Naive thymus-derived CD4-positive, alpha-beta T cell (primary cell): ENCODE data around the gene AHI1. TPM values are rescaled to one million over a fixed set of nuclear protein-coding genes. Genes with fewer than 3 reads are reported as not detected.
A peak's percentile ranks its signal among the peaks of the same experiment; 100 is the strongest.

Experiments
- ATAC-seq: fragments of 150-1000 bp; cut with Tn5 transposase; 2 replicates; pipeline ENCODE4 v1.10.0; 2021; ENCODE audit warnings: mild to moderate bottlenecking, moderate library complexity
- CTCF ChIA-PET: fragments of 350-600 bp; sonication (Branson Sonifier 250); formaldehyde crosslinking; loops from one replicate; lab custom pipeline; 2021; ENCODE audit warnings: antibody characterized with exemption; lab: Charles Lee
- POLR2A ChIA-PET: fragments of 350-600 bp; sonication (Branson Sonifier 250); formaldehyde crosslinking; loops from one replicate; lab custom pipeline; 2021; ENCODE audit warnings: antibody characterized with exemption, inconsistent platforms; lab: Charles Lee
- DNase-seq, 9 donors: peaks; one replicate each; pipeline versions ENCODE4 v3.0.0 to v3.0.0-alpha.2; 2020 to 2022; ENCODE audit warnings: mixed read lengths in 1 of 9
- H3K27ac ChIP-seq: one replicate; pipeline ENCODE4 v1.7.0; 2013; ENCODE audit warnings: mild to moderate bottlenecking, low read depth, low read length, moderate library complexity
- H3K27me3 ChIP-seq, 2 donors: one replicate each; pipeline ENCODE4 v1.7.0; 2013; ENCODE audit warnings: low read length in 2 of 2, mild to moderate bottlenecking in 2 of 2, moderate library complexity in 2 of 2; ENCODE audit not compliant: control insufficient read depth in 2 of 2, insufficient read depth in 2 of 2
- H3K36me3 ChIP-seq, 3 experiments: 1 replicate in 2 of 3; 2 replicates in 1 of 3; pipeline ENCODE4 v1.7.0; 2013; ENCODE audit warnings: low read length in 3 of 3, mild to moderate bottlenecking in 3 of 3, moderate library complexity in 1 of 3; ENCODE audit not compliant: insufficient read depth in 3 of 3, control insufficient read depth in 2 of 3
- H3K4me1 ChIP-seq, 2 donors: one replicate each; pipeline ENCODE4 v1.7.0; 2013; ENCODE audit warnings: low read length in 2 of 2, mild to moderate bottlenecking in 2 of 2, moderate library complexity in 1 of 2; ENCODE audit not compliant: control insufficient read depth in 2 of 2, insufficient read depth in 2 of 2
- H3K4me3 ChIP-seq: 2 replicates; pipeline ENCODE4 v1.7.0; 2013; ENCODE audit warnings: mild to moderate bottlenecking, low read length
- H3K9me3 ChIP-seq, 3 experiments: 1 replicate in 2 of 3; 2 replicates in 1 of 3; pipeline ENCODE4 v1.7.0; 2013; ENCODE audit warnings: low read length in 3 of 3; ENCODE audit not compliant: control insufficient read depth in 2 of 3
- H3K27ac Mint-ChIP-seq, 9 donors: one replicate each; pipeline ENCODE4 v1.8.0; 2020 to 2022; ENCODE audit warnings: mixed read lengths in 9 of 9, mild to moderate bottlenecking in 8 of 9, moderate library complexity in 5 of 9, inconsistent platforms in 2 of 9
- H3K27me3 Mint-ChIP-seq, 5 donors: one replicate each; pipeline ENCODE4 v1.8.0; 2021 to 2022; ENCODE audit warnings: mixed read lengths in 5 of 5, mild to moderate bottlenecking in 1 of 5
- H3K36me3 Mint-ChIP-seq, 5 donors: one replicate each; pipeline ENCODE4 v1.8.0; 2020 to 2022; ENCODE audit warnings: mixed read lengths in 5 of 5, mild to moderate bottlenecking in 3 of 5, inconsistent platforms in 1 of 5
- H3K4me1 Mint-ChIP-seq, 7 donors: one replicate each; pipeline ENCODE4 v1.8.0; 2020 to 2022; ENCODE audit warnings: mixed read lengths in 7 of 7, mild to moderate bottlenecking in 3 of 7, inconsistent platforms in 1 of 7
- H3K4me3 Mint-ChIP-seq, 10 donors: one replicate each; pipeline ENCODE4 v1.8.0; 2020 to 2022; ENCODE audit warnings: mild to moderate bottlenecking in 10 of 10, mixed read lengths in 10 of 10, moderate library complexity in 6 of 10, inconsistent platforms in 2 of 10
- H3K9me3 Mint-ChIP-seq, 11 donors: one replicate each; pipeline ENCODE4 v1.8.0; 2020 to 2022; ENCODE audit warnings: mixed read lengths in 11 of 11, mild to moderate bottlenecking in 4 of 11, inconsistent platforms in 1 of 11, moderate library complexity in 1 of 11
- intact Hi-C, 2 donors: fragments of 100-400 bp; cut with micrococcal nuclease; formaldehyde crosslinking; loops; one replicate each; pipeline ENCODE4 v1.15.1; 2023
- polyA plus RNA-seq, 2 donors: library from polyadenylated mRNA; unstranded; fragments of 300-500 nt; fragmentation: Illumina TruSeq; gene quantifications; one replicate each; pipeline ENCODE4 v1.2.3, GENCODE V29; 2021
- total RNA-seq, 6 experiments: library from RNA in 5 of 6; stranded (reverse) in 5 of 6; gene quantifications; 1 replicate in 5 of 6; 2 replicates in 1 of 6; pipeline ENCODE4 v1.2.3 and lab custom pipeline; 2021 to 2026

AHI1 gene
- total and polyA plus RNA-seq, 7 experiments from 2014 or later, result 1.9 to 31.3 (median 13.3) TPM

DNA sequence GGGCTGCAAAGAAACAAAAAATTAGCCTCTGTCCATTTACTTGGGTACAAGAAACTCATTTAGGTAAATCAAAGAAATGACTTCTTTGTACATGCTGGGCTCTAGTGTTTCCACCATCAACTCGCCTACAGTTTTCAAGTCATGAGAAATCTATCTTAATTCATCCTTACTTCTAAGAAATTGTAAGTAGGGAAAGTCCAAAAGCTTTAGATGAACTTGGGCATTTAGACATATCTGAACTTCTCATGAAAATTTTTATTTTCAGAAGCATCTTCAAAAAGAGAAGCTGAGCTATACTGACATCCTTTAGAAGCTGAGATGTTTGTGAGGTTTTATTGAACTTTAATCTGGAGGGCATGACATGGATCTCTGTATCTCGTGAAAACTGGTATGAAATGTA is 199.1 kb downstream of the AHI1 start:
- no peak overlapping the region for H3K4me3 ChIP-seq
- H3K27me3 ChIP-seq, result no peaks in the 10 kb centered on the region
- no peaks in the 10 kb centered on the region for H3K9me3 ChIP-seq
- ChIA-PET CTCF (no interaction called here), POLR2A (interaction anchor here (0.6 kb wide), 1 partner anchor 1546 kb away, joined by 5 read pairs; no protein-coding TSS in a partner anchor)
- H3K9me3 Mint-ChIP-seq, result peaks cover 0 to 29% (median 5%) of the 10 kb centered on the region in 11 donors
- no peaks in the 10 kb centered on the region for H3K27me3 Mint-ChIP-seq
- H3K4me3 Mint-ChIP-seq, result peak overlapping the region in 1 of 10 donors; percentile 7
- H3K4me1 ChIP-seq, result no peaks in the 10 kb centered on the region
- H3K27ac Mint-ChIP-seq, result no peak overlapping the region
- H3K36me3 Mint-ChIP-seq, result peaks cover 8 to 37% (median 25%) of the 10 kb centered on the region in 5 donors
- DNase-seq, result no peak
- intact Hi-C loops, result no loop called here
- ATAC-seq, result no peak
- H3K27ac ChIP-seq, result no peak overlapping the region
- no peaks in the 10 kb centered on the region for H3K36me3 ChIP-seq
- peaks cover 0 to 9% (median 0%) of the 10 kb centered on the region in 7 donors for H3K4me1 Mint-ChIP-seq

DNA sequence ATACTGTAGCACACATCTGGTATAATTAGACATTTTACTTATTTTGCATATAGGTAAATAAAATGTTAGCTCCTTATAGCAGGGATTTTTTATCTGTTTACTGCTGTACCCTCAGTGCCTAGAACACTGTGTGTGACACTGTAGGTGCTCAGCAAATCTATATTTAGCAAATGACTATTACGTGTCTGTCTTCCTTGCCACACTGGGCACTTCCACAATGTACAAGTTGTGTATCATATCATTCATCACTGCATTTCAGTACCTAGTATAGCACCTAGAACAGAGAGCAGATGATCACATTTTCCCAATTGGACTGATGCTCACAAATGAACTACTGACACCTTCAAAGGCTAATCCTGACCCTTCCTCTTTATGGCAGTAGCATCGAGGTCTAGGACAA is 200.8 kb downstream of the AHI1 start:
- no peak overlapping the region for H3K4me3 Mint-ChIP-seq
- no peak overlapping the region for H3K27ac Mint-ChIP-seq
- Histone ChIP-seq H3K9me3 (no peaks in the 10 kb centered on the region), H3K36me3 (no peaks in the 10 kb centered on the region), H3K4me1 (no peaks in the 10 kb centered on the region), H3K4me3 (no peak overlapping the region), H3K27ac (no peak overlapping the region), H3K27me3 (no peaks in the 10 kb centered on the region)
- intact Hi-C loops, result no loop called here
- H3K4me1 Mint-ChIP-seq, result peaks cover 0 to 9% (median 0%) of the 10 kb centered on the region in 7 donors
- peaks cover 3 to 22% (median 18%) of the 10 kb centered on the region in 5 donors for H3K36me3 Mint-ChIP-seq
- H3K27me3 Mint-ChIP-seq, result no peaks in the 10 kb centered on the region
- peaks cover 0 to 12% (median 3%) of the 10 kb centered on the region in 11 donors for H3K9me3 Mint-ChIP-seq
- ATAC-seq (no peak), DNase-seq (no peak)
- POLR2A ChIA-PET, result no interaction called here
- CTCF ChIA-PET, result no interaction called here

DNA sequence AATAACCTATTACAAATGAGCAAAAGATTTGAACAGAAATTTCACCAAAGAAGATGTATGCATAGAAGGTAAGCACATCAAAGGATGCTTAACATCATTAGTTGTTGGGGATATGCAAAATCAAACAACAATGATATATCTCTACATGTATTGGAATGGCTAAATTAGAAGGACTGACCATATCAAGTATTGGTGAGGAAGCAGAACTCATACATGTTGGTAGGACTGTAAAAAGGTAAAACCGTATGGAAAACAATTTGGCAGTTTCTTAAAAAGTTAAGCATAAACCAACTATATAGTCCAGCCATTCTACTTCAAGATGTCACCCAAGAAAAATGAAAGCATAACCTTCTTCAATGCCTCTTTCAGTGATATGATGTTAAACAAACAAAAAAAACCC is 202.5 kb downstream of the AHI1 start:
- Histone ChIP-seq H3K4me3 (no peak overlapping the region), H3K4me1 (no peaks in the 10 kb centered on the region), H3K27me3 (no peaks in the 10 kb centered on the region), H3K27ac (no peak overlapping the region), H3K36me3 (no peaks in the 10 kb centered on the region), H3K9me3 (no peaks in the 10 kb centered on the region)
- intact Hi-C loops, result no loop called here
- ChIA-PET CTCF (no interaction called here), POLR2A (no interaction called here)
- no peak overlapping the region for H3K27ac Mint-ChIP-seq
- no peak for DNase-seq
- H3K9me3 Mint-ChIP-seq, result peaks cover 0 to 9% (median 2%) of the 10 kb centered on the region in 11 donors
- ATAC-seq, result no peak
- no peaks in the 10 kb centered on the region for H3K27me3 Mint-ChIP-seq
- H3K4me1 Mint-ChIP-seq, result peaks cover 0 to 9% (median 0%) of the 10 kb centered on the region in 7 donors
- H3K36me3 Mint-ChIP-seq, result peaks cover 3 to 19% (median 13%) of the 10 kb centered on the region in 5 donors
- H3K4me3 Mint-ChIP-seq, result no peak overlapping the region

DNA sequence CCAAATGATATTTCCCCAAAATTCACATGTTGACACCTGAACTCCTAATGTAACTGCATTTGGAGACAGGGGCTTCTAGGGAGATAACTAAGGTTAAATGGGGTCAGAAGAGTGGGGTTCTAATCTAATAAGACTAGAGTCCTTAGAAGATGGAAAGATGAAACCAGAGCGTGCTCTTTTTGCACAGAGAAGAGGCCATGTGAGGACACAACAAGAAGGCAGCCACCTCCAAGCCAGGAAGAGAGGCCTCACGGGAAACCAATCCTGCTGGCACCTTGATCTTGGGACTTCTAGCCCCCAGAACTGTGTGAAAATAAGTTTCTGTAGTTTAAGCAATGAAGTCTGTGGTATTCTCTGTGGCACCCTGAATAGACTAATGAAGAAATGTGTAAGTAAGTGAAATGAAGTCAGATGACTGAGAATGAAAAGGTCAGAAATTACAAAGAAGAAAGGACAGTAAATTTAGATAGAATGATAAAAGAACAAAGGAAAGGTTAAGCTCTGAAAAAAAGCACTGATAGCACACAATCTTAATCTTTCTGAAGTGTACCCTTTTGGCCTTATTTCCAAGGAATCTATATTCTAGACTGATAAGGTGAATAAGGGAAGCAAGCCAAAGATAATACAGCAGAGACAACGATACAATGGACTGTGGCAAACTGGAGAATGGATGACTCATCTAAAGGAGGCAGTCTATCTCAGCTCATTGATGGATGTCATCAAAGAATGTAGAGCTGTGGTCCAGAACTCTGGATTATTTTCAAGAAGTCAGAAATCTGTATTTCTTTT is 206.1 kb downstream of the AHI1 start:
- intact Hi-C loops, result no loop called here
- Histone ChIP-seq H3K4me3 (no peak overlapping the region), H3K27me3 (no peaks in the 10 kb centered on the region), H3K27ac (no peak overlapping the region), H3K4me1 (no peaks in the 10 kb centered on the region), H3K36me3 (no peaks in the 10 kb centered on the region), H3K9me3 (no peaks in the 10 kb centered on the region)
- Mint-ChIP-seq H3K9me3 (peaks cover 0 to 7% (median 3%) of the 10 kb centered on the region in 11 donors), H3K4me3 (no peak overlapping the region), H3K36me3 (peaks cover 8 to 23% (median 17%) of the 10 kb centered on the region in 5 donors), H3K27me3 (no peaks in the 10 kb centered on the region), H3K27ac (no peak overlapping the region), H3K4me1 (peaks cover 0 to 9% (median 0%) of the 10 kb centered on the region in 7 donors)
- CTCF ChIA-PET, result no interaction called here
- POLR2A ChIA-PET, result no interaction called here
- DNase-seq (no peak), ATAC-seq (no peak)

DNA sequence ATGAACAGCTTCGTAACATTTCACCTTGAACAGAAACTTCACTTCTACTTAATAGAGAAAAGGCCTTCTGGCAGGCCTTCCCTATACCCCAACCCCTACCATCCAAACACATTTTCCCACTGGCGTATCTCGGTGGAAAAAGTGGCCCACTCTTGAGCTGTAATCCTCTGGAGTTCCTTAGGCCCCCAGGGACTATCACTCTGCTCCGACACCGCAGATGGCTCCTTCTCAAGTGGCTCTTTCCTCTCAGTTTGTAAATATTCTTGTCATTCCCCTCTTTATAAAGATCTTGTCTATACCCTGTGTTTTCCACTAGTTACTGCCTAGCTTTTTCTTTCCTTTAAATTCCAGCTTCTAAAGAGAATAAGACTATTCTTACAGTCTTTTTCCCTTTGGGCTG is 207.7 kb downstream of the AHI1 start:
- Histone ChIP-seq H3K4me3 (no peak overlapping the region), H3K27ac (no peak overlapping the region), H3K4me1 (no peaks in the 10 kb centered on the region), H3K9me3 (no peaks in the 10 kb centered on the region), H3K27me3 (no peaks in the 10 kb centered on the region), H3K36me3 (no peaks in the 10 kb centered on the region)
- intact Hi-C loops, result no loop called here
- no peak for ATAC-seq
- H3K36me3 Mint-ChIP-seq, result peaks cover 5 to 23% (median 9%) of the 10 kb centered on the region in 5 donors
- H3K4me1 Mint-ChIP-seq, result peaks cover 0 to 9% (median 0%) of the 10 kb centered on the region in 7 donors
- peaks cover 0 to 3% (median 0%) of the 10 kb centered on the region in 11 donors for H3K9me3 Mint-ChIP-seq
- no peak overlapping the region for H3K4me3 Mint-ChIP-seq
- no peak overlapping the region for H3K27ac Mint-ChIP-seq
- H3K27me3 Mint-ChIP-seq, result no peaks in the 10 kb centered on the region
- ChIA-PET CTCF (no interaction called here), POLR2A (no interaction called here)
- no peak for DNase-seq

DNA sequence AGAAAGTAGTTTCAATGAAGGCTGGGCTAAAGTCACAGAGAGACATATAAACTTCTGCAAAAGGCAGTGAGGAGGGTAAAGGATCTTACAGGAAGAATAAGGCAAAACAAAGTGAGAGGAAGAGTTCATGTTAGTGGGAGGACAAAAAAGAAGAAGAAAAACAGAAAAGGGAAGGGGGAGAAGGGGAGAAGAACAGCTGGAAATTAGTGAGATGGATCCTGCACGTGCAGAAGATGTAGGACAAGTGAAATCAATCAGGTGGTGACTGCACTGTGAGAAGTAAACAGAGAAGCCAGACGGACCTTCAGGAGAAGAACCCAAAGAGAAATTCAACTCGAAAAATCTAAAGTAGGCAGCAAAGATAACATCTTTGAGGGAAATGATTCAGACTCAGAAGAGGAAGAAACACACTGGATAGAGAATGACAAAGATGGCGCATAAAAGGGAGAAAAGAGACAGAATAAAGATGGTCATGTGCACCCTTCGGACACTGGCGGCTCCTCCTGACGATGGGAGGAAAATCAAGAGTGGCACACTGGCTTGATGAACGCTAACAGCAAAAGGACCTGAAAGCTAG is 210.5 kb downstream of the AHI1 start:
- Mint-ChIP-seq H3K4me3 (peak overlapping the region in 2 of 10 donors; percentile 9 to 16), H3K27ac (peak overlapping the region in 1 of 9 donors; percentile 67), H3K9me3 (peaks cover 0 to 3% (median 0%) of the 10 kb centered on the region in 11 donors), H3K27me3 (no peaks in the 10 kb centered on the region), H3K4me1 (peaks cover 0 to 9% (median 0%) of the 10 kb centered on the region in 7 donors), H3K36me3 (peaks cover 5 to 24% (median 5%) of the 10 kb centered on the region in 5 donors)
- ATAC-seq (peak; percentile 34), DNase-seq (no peak)
- no peaks in the 10 kb centered on the region for H3K36me3 ChIP-seq
- H3K27me3 ChIP-seq, result no peaks in the 10 kb centered on the region
- H3K4me1 ChIP-seq, result no peaks in the 10 kb centered on the region
- H3K4me3 ChIP-seq, result no peak overlapping the region
- no peak overlapping the region for H3K27ac ChIP-seq
- CTCF ChIA-PET, result no interaction called here
- H3K9me3 ChIP-seq, result no peaks in the 10 kb centered on the region
- POLR2A ChIA-PET, result no interaction called here
- intact Hi-C loops, result no loop called here
